HEK293 (cell line): Measurements from ENCODE around the gene RNF43.

Experiments
- HOXD13 ChIP-seq: sonication (generic); formaldehyde crosslinking; IDR thresholded peaks from 2 replicates; pipeline ENCODE4 v1.8.0; 2022; ENCODE audit warnings: missing genetic modification reagents, borderline replicate concordance
- KLF16 ChIP-seq: fragments of 450-650 bp; formaldehyde crosslinking; IDR thresholded peaks from 2 replicates; pipeline ENCODE4 v1.5.1; 2017; ENCODE audit warnings: missing biosample characterization, missing genetic modification characterization
- KLF7 ChIP-seq: fragments of 450-650 bp; formaldehyde crosslinking; IDR thresholded peaks from 2 replicates; pipeline ENCODE4 v1.5.1; 2016; ENCODE audit warnings: missing biosample characterization, missing genetic modification characterization, borderline replicate concordance
- MZF1 ChIP-seq: fragments of 450-650 bp; formaldehyde crosslinking; IDR thresholded peaks from 2 replicates; pipeline ENCODE4 v1.5.1; 2017; ENCODE audit warnings: missing biosample characterization, missing genetic modification characterization, borderline replicate concordance
- OSR2 ChIP-seq: fragments of 450-650 bp; formaldehyde crosslinking; IDR thresholded peaks from 2 replicates; pipeline ENCODE4 v1.5.1; 2016; ENCODE audit warnings: missing biosample characterization, missing genetic modification characterization
- SALL2 ChIP-seq: fragments of 450-650 bp; formaldehyde crosslinking; IDR thresholded peaks from 2 replicates; pipeline ENCODE4 v1.5.0; 2017; ENCODE audit warnings: missing biosample characterization, mild to moderate bottlenecking, missing genetic modification characterization, borderline replicate concordance
- SCRT1 ChIP-seq: fragments of 450-650 bp; formaldehyde crosslinking; IDR thresholded peaks from 2 replicates; pipeline ENCODE4 v1.5.1; 2016; ENCODE audit warnings: missing biosample characterization, missing genetic modification characterization, borderline replicate concordance
- SP7 ChIP-seq: fragments of 450-650 bp; formaldehyde crosslinking; IDR thresholded peaks from 2 replicates; pipeline ENCODE4 v1.5.1; 2016; ENCODE audit warnings: missing biosample characterization, missing genetic modification characterization
- ZBTB44 ChIP-seq: fragments of 450-650 bp; IDR thresholded peaks from 2 replicates; pipeline ENCODE4 v1.5.1; 2018; ENCODE audit warnings: missing biosample characterization, mild to moderate bottlenecking, missing genetic modification characterization
- ZBTB7A ChIP-seq: fragments of 450-650 bp; formaldehyde crosslinking; IDR thresholded peaks from 2 replicates; pipeline ENCODE4 v1.5.1; 2016; ENCODE audit warnings: low read depth, missing biosample characterization, missing genetic modification characterization
- ZEB2 ChIP-seq: fragments of 450-650 bp; formaldehyde crosslinking; IDR thresholded peaks from 2 replicates; pipeline ENCODE4 v1.5.1; 2016; ENCODE audit warnings: missing biosample characterization, missing genetic modification characterization
- ZFHX2 ChIP-seq: fragments of 450-650 bp; formaldehyde crosslinking; conservative IDR thresholded peaks from 2 replicates; pipeline ENCODE4 v1.5.1; 2016; ENCODE audit warnings: missing biosample characterization, missing genetic modification characterization
- ZFP41 ChIP-seq: fragments of 450-650 bp; formaldehyde crosslinking; IDR thresholded peaks from 2 replicates; pipeline ENCODE4 v1.5.1; 2016; ENCODE audit warnings: missing biosample characterization, missing genetic modification characterization, borderline replicate concordance
- ZNF10 ChIP-seq: fragments of 450-650 bp; formaldehyde crosslinking; IDR thresholded peaks from 2 replicates; pipeline ENCODE4 v1.5.1; 2017; ENCODE audit warnings: missing biosample characterization, missing genetic modification characterization
- ZNF138 ChIP-seq: fragments of 450-650 bp; formaldehyde crosslinking; IDR thresholded peaks from 2 replicates; pipeline ENCODE4 v1.5.1; 2016; ENCODE audit warnings: missing biosample characterization, missing genetic modification characterization, borderline replicate concordance
- ZNF146 ChIP-seq: fragments of 450-650 bp; formaldehyde crosslinking; IDR thresholded peaks from 2 replicates; pipeline ENCODE4 v1.5.1; 2016; ENCODE audit warnings: missing biosample characterization, missing genetic modification characterization
- ZNF16 ChIP-seq: fragments of 450-650 bp; formaldehyde crosslinking; IDR thresholded peaks from 2 replicates; pipeline ENCODE4 v1.5.1; 2016; ENCODE audit warnings: low read depth, missing biosample characterization, missing genetic modification characterization
- ZNF174 ChIP-seq: fragments of 450-650 bp; formaldehyde crosslinking; IDR thresholded peaks from 2 replicates; pipeline ENCODE4 v1.5.0; 2017; ENCODE audit warnings: missing biosample characterization, mild to moderate bottlenecking, missing genetic modification characterization
- ZNF221 ChIP-seq: fragments of 450-650 bp; formaldehyde crosslinking; IDR thresholded peaks from 2 replicates; pipeline ENCODE4 v1.5.1; 2017; ENCODE audit warnings: missing biosample characterization, missing genetic modification characterization, borderline replicate concordance
- ZNF302 ChIP-seq: fragments of 450-650 bp; formaldehyde crosslinking; IDR thresholded peaks from 2 replicates; pipeline ENCODE4 v1.5.1; 2016; ENCODE audit warnings: missing biosample characterization, missing genetic modification characterization, low read depth
- ZNF341 ChIP-seq: fragments of 450-650 bp; formaldehyde crosslinking; IDR thresholded peaks from 2 replicates; pipeline ENCODE4; 2016; ENCODE audit warnings: low read depth, missing biosample characterization, missing genetic modification characterization
- ZNF391 ChIP-seq: fragments of 450-650 bp; formaldehyde crosslinking; IDR thresholded peaks from 2 replicates; pipeline ENCODE4 v1.5.1; 2016; ENCODE audit warnings: low read depth, missing biosample characterization, missing genetic modification characterization, borderline replicate concordance
- ZNF423 ChIP-seq: fragments of 450-650 bp; formaldehyde crosslinking; IDR thresholded peaks from 2 replicates; pipeline ENCODE4 v1.5.1; 2016; ENCODE audit warnings: missing biosample characterization, missing genetic modification characterization
- ZNF433 ChIP-seq: fragments of 450-650 bp; formaldehyde crosslinking; IDR thresholded peaks from 2 replicates; pipeline ENCODE4 v1.5.1; 2016; ENCODE audit warnings: missing biosample characterization, missing genetic modification characterization, low read depth
- ZNF548 ChIP-seq: fragments of 450-650 bp; formaldehyde crosslinking; IDR thresholded peaks from 2 replicates; pipeline ENCODE4 v1.5.1; 2016; ENCODE audit warnings: missing biosample characterization, missing genetic modification characterization
- ZNF580 ChIP-seq: fragments of 450-650 bp; formaldehyde crosslinking; IDR thresholded peaks from 2 replicates; pipeline ENCODE4 v1.5.1; 2016; ENCODE audit warnings: missing biosample characterization, missing genetic modification characterization
- ZNF596 ChIP-seq: fragments of 450-650 bp; IDR thresholded peaks from 2 replicates; pipeline ENCODE4 v1.5.0; 2018; ENCODE audit warnings: missing biosample characterization, mild to moderate bottlenecking, missing genetic modification characterization, moderate library complexity
- ZNF600 ChIP-seq: fragments of 450-650 bp; formaldehyde crosslinking; IDR thresholded peaks from 2 replicates; pipeline ENCODE4 v1.5.1; 2016; ENCODE audit warnings: missing biosample characterization, missing genetic modification characterization
- ZNF624 ChIP-seq: fragments of 450-650 bp; formaldehyde crosslinking; IDR thresholded peaks from 2 replicates; pipeline ENCODE4 v1.5.1; 2017; ENCODE audit warnings: missing biosample characterization, missing genetic modification characterization
- ZNF664 ChIP-seq: fragments of 450-650 bp; formaldehyde crosslinking; IDR thresholded peaks from 2 replicates; pipeline ENCODE4 v1.5.1; 2016; ENCODE audit warnings: missing biosample characterization, missing genetic modification characterization
- ZNF830 ChIP-seq: fragments of 450-650 bp; IDR thresholded peaks from 2 replicates; pipeline ENCODE4 v1.5.0; 2018; ENCODE audit warnings: missing biosample characterization, missing genetic modification characterization, low read depth, mild to moderate bottlenecking, moderate library complexity
- ZSCAN16 ChIP-seq: fragments of 450-650 bp; formaldehyde crosslinking; IDR thresholded peaks from 2 replicates; pipeline ENCODE4 v1.5.1; 2016; ENCODE audit warnings: missing biosample characterization, missing genetic modification characterization
- TF ChIP-seq, protein P1 (sequence below): fragments of 450-650 bp; formaldehyde crosslinking; IDR thresholded peaks from 2 replicates; pipeline ENCODE4 v1.5.1; 2016; ENCODE audit warnings: missing biosample characterization, missing genetic modification characterization, borderline replicate concordance
- TF ChIP-seq, protein P2 (sequence below): fragments of 450-650 bp; formaldehyde crosslinking; IDR thresholded peaks from 2 replicates; pipeline ENCODE4 v1.5.1; 2016; ENCODE audit warnings: missing biosample characterization, missing genetic modification characterization

RNF43 gene

GRCh38 chr17:58417300-58418092 is at the start of gene RNF43 (continued):
- TF ChIP-seq ZBTB44 (tag by site-specific recombination) (peak; percentile 74), ZSCAN16 (tag by site-specific recombination) (no peak; the same call in 1 of the 2 replicates), ZNF830 (tag by site-specific recombination) (no peak), ZNF10 (tag by site-specific recombination) (peak; percentile 31; the same call in 1 of the 2 replicates), ZNF433 (no peak), ZNF341 (tag by site-specific recombination) (peak; percentile 95), ZNF146 (tag by site-specific recombination) (no peak), ZNF596 (tag by site-specific recombination) (peak; percentile 90), ZBTB7A (tag by site-specific recombination) (peak; percentile 43; the same call in 1 of the 2 replicates), SCRT1 (no peak), ZNF580 (tag by site-specific recombination) (peak; percentile 97), ZNF221 (tag by site-specific recombination) (no peak), ZNF423 (tag by site-specific recombination) (peak; percentile 100), ZNF174 (tag by site-specific recombination) (no peak), ZNF138 (no peak), ZNF16 (tag by site-specific recombination) (no peak), ZNF302 (tag by site-specific recombination) (no peak), ZNF600 (tag by site-specific recombination) (peak; percentile 96; the same call in 1 of the 2 replicates), ZNF548 (no peak), ZFP41 (no peak), ZNF664 (tag by site-specific recombination) (peak; percentile 49; the same call in 1 of the 2 replicates), SP7 (tag by site-specific recombination) (peak; percentile 94), KLF7 (tag by site-specific recombination) (peak; percentile 91; the same call in 1 of the 2 replicates), ZFHX2 (tag by site-specific recombination) (no peak), ZNF391 (tag by site-specific recombination) (peak; percentile 73; the same call in 1 of the 2 replicates), ZNF624 (no peak), KLF16 (tag by site-specific recombination) (peak; percentile 91), MZF1 (tag by site-specific recombination) (peak; percentile 76), ZEB2 (tag by site-specific recombination) (peak; percentile 98), OSR2 (tag by site-specific recombination) (peak; percentile 93), SALL2 (tag by site-specific recombination) (no peak), HOXD13 (CRISPR knock-in tag) (no peak)
- TF ChIP-seq, protein P1, sequence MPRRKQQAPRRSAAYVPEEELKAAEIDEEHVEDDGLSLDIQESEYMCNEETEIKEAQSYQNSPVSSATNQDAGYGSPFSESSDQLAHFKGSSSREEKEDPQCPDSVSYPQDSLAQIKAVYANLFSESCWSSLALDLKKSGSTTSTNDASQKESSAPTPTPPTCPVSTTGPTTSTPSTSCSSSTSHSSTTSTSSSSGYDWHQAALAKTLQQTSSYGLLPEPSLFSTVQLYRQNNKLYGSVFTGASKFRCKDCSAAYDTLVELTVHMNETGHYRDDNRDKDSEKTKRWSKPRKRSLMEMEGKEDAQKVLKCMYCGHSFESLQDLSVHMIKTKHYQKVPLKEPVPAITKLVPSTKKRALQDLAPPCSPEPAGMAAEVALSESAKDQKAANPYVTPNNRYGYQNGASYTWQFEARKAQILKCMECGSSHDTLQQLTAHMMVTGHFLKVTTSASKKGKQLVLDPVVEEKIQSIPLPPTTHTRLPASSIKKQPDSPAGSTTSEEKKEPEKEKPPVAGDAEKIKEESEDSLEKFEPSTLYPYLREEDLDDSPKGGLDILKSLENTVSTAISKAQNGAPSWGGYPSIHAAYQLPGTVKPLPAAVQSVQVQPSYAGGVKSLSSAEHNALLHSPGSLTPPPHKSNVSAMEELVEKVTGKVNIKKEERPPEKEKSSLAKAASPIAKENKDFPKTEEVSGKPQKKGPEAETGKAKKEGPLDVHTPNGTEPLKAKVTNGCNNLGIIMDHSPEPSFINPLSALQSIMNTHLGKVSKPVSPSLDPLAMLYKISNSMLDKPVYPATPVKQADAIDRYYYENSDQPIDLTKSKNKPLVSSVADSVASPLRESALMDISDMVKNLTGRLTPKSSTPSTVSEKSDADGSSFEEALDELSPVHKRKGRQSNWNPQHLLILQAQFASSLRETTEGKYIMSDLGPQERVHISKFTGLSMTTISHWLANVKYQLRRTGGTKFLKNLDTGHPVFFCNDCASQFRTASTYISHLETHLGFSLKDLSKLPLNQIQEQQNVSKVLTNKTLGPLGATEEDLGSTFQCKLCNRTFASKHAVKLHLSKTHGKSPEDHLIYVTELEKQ (tag by site-specific recombination): peak; percentile 73
- TF ChIP-seq, protein P2, sequence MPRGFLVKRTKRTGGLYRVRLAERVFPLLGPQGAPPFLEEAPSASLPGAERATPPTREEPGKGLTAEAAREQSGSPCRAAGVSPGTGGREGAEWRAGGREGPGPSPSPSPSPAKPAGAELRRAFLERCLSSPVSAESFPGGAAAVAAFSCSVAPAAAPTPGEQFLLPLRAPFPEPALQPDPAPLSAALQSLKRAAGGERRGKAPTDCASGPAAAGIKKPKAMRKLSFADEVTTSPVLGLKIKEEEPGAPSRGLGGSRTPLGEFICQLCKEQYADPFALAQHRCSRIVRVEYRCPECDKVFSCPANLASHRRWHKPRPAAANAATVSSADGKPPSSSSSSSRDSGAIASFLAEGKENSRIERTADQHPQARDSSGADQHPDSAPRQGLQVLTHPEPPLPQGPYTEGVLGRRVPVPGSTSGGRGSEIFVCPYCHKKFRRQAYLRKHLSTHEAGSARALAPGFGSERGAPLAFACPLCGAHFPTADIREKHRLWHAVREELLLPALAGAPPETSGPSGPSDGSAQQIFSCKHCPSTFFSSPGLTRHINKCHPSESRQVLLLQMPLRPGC (tag by site-specific recombination): peak; percentile 73
